Measurements from ENCODE around the gene ZCCHC14.
"Not testable (repeated sequence)": the region's sequence is repeated elsewhere in the genome, so short reads cannot be mapped to it uniquely, and the experiment has no call there.

The ZCCHC14 gene

DNA sequence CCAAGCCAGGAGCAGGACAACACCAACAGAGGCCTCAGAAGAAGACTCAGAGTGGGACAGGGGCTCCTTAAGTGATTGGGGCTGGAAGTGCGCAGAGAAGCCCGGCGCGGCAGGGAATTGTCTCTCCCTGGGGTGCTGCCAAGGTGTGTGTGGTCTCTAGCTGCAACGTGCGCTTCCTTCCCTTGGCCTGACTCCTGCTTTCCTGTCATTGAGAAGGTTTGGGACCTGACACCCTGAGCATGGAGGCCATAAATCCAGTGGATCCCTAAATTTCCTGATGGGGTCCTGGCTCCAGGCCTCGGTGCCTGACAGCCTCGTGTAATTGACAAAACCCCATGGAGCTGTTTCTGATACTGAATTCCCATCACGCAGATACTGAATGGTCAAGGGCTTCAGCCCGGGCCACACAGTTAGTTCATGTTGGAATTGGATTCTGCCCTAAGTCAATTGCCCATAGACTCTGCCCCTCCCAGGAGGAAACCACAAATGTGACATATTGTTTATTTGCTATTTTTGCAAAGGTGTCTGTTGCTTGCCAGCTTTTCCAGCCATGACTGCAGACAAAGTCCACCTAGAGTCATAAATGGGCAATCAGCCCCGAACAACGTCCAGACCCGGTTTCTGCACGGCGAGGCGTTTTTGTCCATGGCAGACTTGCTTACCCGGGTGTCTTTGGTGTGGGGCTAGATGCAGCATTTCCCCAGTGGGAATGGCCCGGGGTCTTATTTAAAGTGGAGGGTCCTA lies 4.4 kb upstream of the ZCCHC14 start:
- DNase-seq (ENCODE audit: low read depth in 2 of 2): not testable (repeated sequence)

DNA sequence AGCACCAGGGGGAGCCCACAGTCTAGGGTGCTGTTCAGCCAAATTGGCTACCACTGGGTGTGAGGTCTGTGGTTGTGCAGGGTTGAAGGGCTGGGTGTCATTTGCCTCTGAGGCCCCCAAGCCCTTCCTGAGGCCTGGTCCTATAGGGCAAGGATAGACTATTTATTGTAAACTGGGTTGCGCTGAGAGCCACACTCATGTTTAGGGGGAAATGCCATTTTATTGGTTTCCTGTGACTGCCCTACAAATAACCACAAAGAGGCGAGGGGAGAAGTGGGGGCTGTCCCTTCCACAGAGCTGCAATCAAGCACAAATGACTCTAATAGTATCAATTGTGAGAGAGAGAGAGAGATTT lies 3.6 kb upstream of the ZCCHC14 start:
- DNase-seq (ENCODE audit: low read depth in 2 of 2): no peak

DNA sequence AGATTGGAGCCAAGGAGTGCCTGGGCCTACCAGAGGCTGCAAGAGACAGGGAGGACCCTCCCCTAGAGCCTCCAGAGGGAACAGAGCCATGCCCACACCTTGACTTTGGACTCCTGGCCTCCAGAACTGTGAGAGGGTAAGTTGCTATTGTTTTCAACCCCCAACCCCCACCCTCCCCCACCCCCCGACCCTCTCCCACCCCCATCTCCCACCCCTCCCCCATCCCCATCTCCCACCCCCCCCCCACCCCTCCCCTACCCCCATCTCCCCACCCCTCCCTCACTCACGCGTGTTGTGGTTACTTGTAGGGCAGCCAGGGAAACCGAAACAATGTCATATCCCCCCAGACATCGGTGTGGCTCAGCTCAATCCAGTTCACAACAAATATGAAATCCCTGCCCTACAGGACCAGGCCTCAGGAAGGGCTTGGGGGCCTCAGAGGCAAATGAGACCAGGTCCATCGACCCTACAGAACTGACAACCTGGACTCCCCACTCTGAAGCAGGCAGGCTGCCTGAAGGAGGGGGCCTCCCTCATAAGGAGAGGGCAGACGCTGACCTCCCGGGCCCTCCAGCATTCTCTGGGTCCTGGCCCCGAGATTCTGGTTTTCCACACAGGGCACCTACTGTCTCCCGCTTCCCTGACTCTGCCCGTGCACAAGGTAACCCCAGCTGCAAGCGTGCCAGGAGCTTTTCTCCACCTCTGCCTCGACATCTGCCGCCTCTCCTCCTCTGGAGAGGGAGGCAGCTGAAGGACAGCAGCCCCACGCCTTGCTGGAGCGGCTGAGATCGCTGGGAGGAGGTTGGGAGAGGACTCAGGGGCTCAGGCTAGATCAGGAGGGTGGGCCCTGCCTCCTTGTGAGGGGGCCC lies 3.0 kb upstream of the ZCCHC14 start:
- no peak for DNase-seq (ENCODE audit: low read depth in 2 of 2)

DNA sequence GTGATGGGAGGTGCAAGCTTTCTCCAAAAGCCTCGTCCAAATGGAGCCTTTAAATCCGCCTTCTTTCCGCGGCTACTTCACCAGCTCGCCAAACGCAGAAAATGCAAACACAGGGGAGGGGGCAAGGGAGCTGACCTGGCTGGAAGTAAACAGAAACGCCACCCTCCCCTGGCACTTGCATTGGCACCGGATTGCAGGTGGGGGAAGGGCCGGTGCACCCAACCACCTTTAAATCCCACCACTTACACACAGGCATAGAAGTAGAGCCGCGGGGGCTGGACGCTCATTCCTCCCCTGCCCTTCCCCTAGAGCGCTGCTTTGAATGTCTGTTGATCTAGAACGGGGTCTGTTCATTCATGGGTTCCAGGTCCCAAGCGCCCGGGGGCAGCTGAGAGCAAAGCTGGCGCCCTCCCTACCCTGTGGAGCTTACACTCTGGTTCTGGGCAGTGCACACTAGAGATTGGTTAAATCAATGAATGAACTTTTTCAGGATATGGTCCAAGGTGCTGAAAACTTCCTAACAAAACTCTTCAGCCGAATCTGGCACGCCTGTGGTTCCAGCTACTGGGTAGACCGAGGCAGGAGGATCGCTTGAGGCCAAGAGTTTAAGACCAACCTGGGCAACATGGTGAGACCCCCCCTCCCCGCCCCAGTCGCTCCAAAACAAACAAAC lies 920 bp upstream of the ZCCHC14 start:
- DNase-seq (ENCODE audit: low read depth in 2 of 2): no peak

DNA sequence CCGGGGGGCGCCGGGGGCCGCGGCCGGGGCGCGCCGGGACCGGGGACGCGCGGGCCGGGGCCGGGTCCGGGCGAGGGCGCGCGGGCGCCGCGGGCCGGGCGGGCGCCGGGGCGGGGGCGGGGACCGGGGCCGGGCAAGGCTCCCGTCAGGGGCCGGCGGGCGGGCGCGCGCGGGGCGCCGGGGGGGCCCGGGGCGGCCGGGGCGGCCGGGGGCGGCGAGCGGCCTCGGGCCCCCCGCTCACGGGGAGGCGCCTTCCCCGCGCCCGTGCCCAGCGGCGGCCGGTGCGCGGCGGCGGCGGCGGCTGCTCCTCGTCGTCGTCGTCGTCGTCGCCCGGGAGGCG lies 563 bp downstream of the ZCCHC14 start:
- DNase-seq (ENCODE audit: low read depth in 2 of 2): no peak

DNA sequence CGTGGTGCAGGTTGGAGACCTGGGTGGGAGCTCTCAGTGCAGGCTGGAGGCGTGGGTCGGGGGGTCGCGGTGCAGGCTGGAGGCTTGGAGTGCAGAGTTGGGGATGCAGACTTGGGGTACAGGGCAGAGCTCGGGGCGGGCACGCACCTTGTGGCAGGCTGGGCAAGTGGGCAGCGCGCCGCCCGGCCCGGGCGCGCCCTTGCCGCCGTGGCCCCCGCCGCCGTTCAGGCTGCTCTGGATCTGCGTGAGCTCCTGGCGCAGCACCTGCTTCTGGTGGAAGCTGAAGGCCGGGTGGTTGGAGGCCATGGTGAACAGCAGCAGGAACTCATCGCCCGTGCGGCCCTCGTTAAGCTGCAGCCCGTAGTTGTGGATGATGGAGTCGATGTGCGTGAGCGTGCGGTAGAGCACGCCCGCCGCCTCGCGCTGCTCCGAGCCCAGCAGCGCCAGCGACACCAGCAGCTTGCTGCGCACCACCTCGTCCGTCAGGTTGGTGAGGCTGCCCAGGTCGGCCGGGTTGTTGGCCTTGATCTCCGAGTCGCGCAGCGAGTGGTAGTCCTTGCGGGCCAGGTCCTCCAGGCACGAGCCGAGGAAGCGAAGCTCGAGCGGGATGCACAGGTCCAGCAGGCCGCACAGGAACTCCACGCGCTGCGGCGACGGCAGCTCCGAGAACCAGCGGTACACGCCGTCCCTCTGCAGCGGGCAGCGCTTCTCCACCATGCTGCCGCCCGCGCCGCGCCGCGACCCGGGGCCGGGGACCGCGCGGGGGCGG lies 1.1 kb downstream of the ZCCHC14 start:
- DNase-seq (ENCODE audit: low read depth in 2 of 2): no peak

DNA sequence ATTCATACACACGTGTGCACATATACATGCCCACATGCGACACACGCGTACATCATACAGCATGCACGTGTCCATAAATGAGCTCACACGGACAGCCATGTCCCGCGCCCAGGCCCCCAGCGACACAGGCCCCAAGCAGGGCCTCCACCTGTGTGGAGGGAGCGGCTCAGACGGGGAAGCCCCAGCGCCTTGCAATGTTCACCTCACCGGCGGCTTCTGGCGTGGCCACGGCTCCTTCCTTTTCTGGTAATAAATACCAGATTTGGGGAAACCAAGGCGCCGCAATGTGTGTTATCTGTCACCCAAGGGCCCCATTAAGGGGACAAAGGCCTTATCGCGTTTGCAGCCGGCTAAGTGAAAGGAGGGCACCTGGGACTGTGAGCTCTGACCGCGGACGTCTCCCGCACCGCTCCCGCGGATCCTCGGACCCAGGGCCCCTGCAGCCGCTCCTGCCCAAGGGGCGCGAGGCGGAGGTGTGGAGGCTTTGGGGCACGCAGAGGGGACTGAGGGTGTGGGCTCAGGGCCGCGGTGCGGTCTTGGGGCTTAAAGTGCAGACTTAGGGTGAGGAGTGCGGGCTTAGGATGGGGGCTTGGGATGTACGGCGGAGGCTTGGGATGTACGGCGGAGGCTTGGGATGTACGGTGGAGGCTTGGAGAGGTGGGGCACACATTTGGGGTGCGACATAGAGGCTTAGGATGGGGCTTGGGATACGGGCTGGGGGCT lies 1.9 kb downstream of the ZCCHC14 start:
- DNase-seq (ENCODE audit: low read depth in 2 of 2): peak; percentile 48 to 52

DNA sequence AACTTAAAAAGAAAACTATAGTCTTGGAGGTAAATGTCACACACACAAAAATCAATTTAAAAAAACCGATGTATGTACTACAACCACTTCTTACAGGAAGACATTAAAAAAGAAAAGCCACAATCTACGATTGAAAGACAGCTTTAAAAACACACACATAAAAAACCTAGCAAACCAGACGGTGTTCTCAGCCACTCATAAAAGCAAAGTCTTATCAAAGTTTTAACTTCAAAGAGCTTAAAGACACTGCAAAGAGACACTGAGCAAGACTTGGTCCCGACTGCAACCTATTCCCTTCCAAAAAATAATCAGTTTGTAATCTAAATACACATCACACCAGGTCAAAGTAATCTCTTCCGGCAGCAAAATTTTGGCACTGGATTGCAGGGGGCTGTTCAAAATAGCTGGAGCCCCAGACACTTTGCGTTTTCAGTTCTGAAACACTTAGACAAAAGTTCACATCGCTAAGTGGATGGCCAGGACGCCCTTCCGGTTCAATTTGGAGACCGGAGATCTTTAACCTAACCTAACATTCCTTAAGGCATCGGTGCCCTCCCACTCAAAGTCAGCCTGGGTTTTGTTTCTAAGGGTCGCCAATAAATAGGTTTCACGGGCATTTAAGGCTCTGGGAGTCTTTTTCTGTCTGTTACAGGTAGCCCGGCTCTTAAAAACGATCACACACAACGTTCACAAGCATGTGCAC lies 2.6 kb downstream of the ZCCHC14 start:
- DNase-seq (ENCODE audit: low read depth in 2 of 2): no peak

DNA sequence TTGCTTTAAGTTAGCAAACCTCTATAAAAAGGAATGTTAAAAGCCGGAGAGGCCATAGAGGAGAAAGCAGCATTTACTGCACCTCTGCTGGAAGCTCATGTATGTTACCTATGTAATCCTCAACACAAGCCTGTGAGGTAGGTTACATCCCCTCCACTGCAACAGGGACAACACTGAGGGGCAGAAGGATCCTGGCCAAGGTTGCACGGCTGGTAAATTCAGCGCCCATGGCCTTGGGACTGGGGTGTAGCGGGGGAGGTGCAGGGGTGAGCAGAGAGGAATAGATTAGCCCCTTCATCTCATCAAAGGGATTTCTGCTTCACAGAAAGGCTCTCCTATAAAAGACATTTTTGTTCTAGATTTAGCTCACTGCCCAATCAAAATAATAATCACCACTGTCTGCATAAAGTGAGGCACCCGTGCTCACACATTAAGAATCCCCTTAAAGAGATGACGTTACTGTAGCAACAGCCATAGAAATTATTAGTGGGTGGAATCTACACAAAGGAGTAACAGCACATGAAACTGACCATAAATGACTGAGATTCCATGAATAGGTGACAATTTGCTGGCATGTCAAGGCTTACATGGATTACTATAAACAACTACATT lies 3.3 kb downstream of the ZCCHC14 start:
- DNase-seq (ENCODE audit: low read depth in 2 of 2): no peak

DNA sequence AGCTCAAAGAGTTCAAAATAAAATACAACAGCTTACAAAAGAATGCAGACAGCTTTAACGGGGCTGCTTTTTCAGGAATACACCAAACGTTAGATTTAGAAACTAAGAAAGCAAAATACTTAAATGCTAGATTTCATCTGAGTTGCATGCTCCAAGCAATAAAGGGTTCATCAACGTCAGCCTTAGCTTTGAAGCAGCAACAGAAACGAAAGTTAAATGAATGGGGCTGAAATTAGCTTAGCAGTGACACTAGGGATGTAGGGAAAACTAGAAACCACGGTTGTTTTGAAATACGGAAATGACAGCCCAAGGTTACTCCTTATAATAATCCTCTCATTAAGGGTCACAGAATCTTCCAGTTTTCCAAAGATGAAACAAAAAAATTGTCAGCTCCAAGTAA lies 3.9 kb downstream of the ZCCHC14 start:
- not testable (repeated sequence) for DNase-seq (ENCODE audit: low read depth in 2 of 2)

DNA sequence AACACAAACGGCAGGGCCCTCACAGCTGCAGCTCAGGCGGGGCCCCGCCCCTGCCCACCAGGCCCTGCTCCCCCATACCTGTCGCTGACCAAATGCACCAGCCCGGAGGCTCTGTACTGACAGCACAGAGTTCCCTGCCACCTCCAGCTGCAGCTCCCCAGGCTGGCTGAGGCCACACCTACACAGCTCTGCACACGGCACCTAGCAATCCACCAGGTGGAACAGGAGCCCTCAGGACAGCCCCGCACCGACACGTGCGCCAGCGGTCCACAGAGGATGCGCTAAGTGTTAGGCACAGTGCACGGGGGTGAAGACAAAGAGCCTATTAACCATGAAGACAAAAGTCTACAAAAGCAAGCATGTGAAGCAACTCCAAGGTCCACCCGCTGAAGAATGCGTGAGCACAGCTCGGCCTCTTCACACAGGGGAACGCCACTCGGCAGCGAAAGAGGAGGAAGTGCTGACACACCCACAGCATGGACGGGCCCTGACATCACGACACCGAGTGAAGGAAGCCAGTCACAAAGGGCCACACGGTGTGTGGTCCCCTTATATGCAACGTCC lies 5.4 kb downstream of the ZCCHC14 start:
- DNase-seq (ENCODE audit: low read depth in 2 of 2): no peak

DNA sequence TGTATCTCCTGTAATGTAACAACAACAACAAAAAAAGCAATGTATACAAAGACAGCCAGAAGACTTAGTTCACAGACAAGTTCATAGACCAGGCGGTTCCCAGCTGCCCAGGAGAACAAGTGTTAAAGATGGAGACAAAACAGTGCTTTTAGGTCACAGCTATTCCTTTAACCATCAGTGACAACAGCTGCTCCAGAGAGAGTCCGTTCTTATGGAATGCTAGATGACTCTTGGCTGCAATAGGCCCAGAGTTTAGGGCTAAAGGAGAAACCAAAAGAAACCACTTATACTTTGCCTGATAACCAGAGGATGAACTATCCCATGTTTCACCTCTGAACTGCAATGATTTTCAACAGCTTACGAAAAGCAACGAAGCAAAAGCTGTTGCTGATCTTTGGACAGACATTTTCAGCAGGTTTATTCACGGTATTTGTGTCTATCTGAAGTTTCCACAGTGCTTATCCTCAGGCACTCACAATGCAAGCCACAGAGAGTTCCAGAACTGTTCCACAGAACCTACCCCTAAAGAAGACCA lies 6.0 kb downstream of the ZCCHC14 start:
- DNase-seq (ENCODE audit: low read depth in 2 of 2): no peak

DNA sequence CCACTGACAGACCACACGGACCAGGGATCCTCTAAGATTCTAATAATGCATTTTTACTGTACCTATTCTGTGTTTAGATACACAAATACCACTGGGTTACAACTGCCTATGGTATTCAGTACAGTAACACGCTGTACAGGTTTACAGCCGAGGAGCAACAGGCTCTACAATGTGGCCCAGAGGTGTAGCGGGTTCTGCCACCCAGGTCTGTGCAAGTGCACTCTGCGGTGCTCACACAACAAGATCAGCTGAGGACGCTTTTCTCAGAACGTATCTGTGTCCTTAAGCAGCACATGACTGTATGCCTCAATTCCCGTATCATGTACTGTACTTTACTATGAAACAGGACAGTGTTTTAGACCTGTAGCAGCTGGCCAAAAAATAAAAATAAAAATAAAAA lies 6.5 kb downstream of the ZCCHC14 start:
- DNase-seq (ENCODE audit: low read depth in 2 of 2): no peak

DNA sequence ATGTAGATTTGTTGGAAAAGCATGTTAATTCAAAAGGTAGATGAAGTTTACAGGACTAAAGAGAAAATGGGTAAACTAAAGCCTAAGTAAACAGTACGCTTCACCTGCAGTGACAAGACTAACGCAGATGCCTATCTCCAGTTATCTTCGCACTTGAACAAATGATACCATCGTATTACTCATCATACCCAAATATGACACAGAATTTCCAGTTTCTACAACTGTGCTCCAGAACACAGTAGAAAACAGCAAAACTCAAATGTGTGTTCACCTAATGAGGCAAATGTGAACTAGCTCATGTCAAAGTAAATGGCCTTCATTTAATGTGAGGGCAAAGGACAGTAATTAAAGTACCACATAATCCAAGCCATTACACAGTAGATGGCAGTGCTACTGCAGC lies 7.0 kb downstream of the ZCCHC14 start:
- DNase-seq (ENCODE audit: low read depth in 2 of 2): not testable (repeated sequence)

DNA sequence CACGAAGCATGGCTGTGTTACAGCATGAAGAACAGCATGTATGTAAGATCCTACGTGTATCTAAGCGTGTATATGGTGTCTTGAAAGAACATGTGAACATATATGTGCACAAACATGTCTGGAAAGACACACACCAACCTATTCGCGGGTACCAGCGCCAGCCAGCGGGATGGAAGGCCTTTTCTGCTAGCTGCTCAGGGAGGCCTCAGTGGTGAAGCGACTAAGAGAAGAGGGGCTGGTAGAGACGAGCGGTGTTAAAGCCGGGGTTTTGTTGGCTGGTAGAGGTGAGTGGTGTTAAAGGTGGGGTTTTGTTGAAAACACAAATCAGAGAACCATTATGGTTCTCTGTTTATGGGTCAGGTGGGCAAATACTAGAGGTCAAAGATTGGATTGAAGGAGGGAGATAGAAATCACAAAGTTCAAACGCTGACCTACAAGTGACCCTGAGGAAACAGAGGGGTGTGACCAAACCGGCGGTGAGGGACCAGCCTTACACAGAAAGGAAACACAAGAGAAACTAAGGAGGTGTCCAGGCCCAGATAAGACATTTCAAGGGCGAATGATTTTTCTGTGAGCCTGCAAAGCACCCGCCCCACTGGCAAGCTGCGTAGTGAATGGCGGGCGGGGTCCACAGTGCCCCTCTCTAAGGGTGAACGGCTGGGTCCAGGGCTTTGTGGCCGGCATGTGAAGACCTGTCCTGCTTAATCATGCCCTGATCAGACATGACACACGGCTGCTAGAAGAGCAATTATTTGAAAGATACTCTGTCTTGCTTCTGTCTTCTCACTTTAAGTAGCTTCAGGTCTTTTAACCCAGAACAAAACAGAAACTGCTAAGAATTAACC lies 8.1 kb downstream of the ZCCHC14 start:
- DNase-seq (ENCODE audit: low read depth in 2 of 2): no peak

DNA sequence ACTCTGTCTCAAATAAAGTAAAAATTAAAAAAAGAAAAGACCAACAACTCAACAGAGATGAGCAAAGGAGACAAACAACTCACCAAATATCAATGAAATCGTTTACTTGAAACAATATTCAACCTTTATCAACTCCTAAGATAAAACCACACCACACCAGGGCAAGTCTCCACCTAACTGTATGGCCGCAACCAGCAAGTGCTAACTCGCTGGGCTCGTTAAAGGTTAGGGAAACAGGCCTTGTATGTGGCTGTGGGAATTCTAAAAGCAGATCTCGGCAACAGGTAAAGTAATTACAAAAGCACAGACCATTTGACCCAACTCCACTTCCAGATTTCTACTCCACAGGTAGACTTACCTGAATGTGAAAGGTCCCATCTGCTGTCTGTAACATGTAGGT lies 9.3 kb downstream of the ZCCHC14 start:
- no peak for DNase-seq (ENCODE audit: low read depth in 2 of 2)

DNA sequence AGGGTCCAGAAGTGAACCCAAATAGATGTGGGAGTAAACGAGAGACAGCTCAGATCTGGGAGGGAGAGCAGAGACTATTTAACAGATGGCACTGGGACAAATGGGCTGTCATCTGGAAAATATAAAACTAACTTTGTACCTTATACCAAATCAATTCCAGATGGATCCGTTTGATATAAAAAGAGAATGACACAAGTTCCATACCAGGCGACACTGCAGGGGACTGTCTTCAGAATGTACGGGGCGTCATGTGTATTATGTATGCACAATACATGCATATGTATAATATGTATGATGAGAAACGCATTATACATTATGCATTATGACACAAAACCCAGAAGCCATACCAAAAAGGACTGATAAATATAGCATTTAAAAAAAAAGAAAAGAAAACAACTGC lies 10.2 kb downstream of the ZCCHC14 start:
- DNase-seq (ENCODE audit: low read depth in 2 of 2): not testable (repeated sequence)

DNA sequence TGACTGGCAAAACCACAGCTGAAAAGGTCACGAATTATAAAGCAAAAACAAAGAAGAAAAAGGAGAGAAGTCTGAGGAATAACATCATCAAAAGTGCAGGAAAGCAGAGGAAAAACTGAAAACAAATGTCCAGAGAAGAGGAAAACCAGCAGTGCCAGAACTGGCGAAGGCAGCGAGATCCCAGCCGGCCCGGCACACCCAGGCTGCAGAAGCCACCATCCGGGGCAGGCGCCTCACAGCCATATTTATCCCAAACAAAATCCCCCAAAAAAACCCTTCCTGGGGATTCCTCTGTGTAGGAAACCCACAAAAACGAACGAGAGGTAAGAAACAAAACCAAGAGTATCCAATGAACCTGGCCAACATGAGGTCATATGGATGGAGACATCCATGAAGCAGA lies 10.6 kb downstream of the ZCCHC14 start:
- DNase-seq (ENCODE audit: low read depth in 2 of 2): no peak

DNA sequence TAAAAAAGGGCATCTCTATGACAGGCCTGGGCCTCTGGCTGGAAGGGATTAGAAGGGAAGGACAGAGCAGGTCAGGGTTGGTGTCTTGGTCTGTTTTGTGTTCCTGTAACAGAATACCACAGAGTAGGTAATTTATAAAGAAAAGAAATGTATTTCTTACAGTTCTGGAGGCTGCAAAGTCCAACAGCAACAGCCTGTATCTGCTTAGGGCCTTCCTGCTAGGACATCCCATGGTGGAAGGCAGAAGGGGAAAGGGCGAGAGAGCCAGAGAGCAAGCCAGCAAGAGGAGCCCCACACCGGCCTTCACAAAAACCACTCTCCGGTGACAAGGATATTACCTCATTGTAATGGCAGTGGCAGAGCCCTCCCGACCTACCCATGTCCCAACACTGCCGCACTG lies 11.1 kb downstream of the ZCCHC14 start:
- DNase-seq (ENCODE audit: low read depth in 2 of 2): not testable (repeated sequence)

Measured in stimulated activated CD4-positive, alpha-beta T cell treated with anti-CD3 and anti-CD28 coated beads, Interleukin-15, amount 100 ng/mL, for 48 hours (primary cell).